ENCODE results near the gene GEN1. TPM values are rescaled to one million over a fixed set of nuclear protein-coding genes. Genes with fewer than 3 reads are reported as not detected.

Gene GEN1
- total RNA-seq: 26.4 and 30.9 TPM in 2 replicates

- Mint-ChIP-seq H3K4me1 (peaks cover 38% of the 10 kb centered on the region), H3K9me3 (no peaks in the 10 kb centered on the region), H3K27ac (peak within 1 kb of the TSS; percentile 96), H3K4me3 (peak within 1 kb of the TSS; percentile 84), H3K36me3 (ENCODE audit: low read depth) (peaks cover 8% of the 10 kb centered on the region), H3K27me3 (no peaks in the 10 kb centered on the region)
- intact Hi-C loops (cut with micrococcal nuclease): loop anchor here (2.0 kb wide), 1 partner anchor 35 kb away; no protein-coding TSS in a partner anchor
- DNase-seq: peak; percentile 96
These were observed at the start of gene GEN1, which contains the start of gene SMC6 for GRCh38 chr2:17753803-17754663. Gene GEN1 (plus strand): TSS chr2:17754138. CDS start chr2:17759944, 5,806 bp downstream. Gene SMC6 (minus strand): TSS chr2:17753810. CDS start chr2:17745946, 7,864 bp downstream.

GRCh38 chr2:17706845-17707244 lies 47.1 kb upstream of the GEN1 start:
- DNase-seq: no peak
- Mint-ChIP-seq H3K36me3 (ENCODE audit: low read depth) (peaks cover 23% of the 10 kb centered on the region), H3K4me3 (no peak overlapping the region), H3K27me3 (no peaks in the 10 kb centered on the region), H3K9me3 (no peaks in the 10 kb centered on the region), H3K27ac (no peak overlapping the region), H3K4me1 (no peaks in the 10 kb centered on the region)
- intact Hi-C loops (cut with micrococcal nuclease): no loop called here

- peaks cover 2% of the 10 kb centered on the region for H3K4me1 Mint-ChIP-seq
- H3K36me3 Mint-ChIP-seq (ENCODE audit: low read depth): peaks cover 30% of the 10 kb centered on the region
- no peaks in the 10 kb centered on the region for H3K27me3 Mint-ChIP-seq
- intact Hi-C loops (cut with micrococcal nuclease): no loop called here
- H3K27ac Mint-ChIP-seq: no peak overlapping the region
- H3K9me3 Mint-ChIP-seq: no peaks in the 10 kb centered on the region
- H3K4me3 Mint-ChIP-seq: no peak overlapping the region
- no peak for DNase-seq
These were observed 45.4 kb upstream of the GEN1 start for GRCh38 chr2:17708501-17708900.

- no peak for DNase-seq
- H3K4me3 Mint-ChIP-seq: no peak overlapping the region
- H3K27me3 Mint-ChIP-seq: no peaks in the 10 kb centered on the region
- no peak overlapping the region for H3K27ac Mint-ChIP-seq
- H3K9me3 Mint-ChIP-seq: no peaks in the 10 kb centered on the region
- peaks cover 2% of the 10 kb centered on the region for H3K4me1 Mint-ChIP-seq
- peaks cover 30% of the 10 kb centered on the region for H3K36me3 Mint-ChIP-seq (ENCODE audit: low read depth)
- intact Hi-C loops (cut with micrococcal nuclease): loop anchor here (10.0 kb wide), 1 partner anchor 665 kb away; no protein-coding TSS in a partner anchor
These were observed 44.0 kb upstream of the GEN1 start for GRCh38 chr2:17709897-17710296.

- Mint-ChIP-seq H3K9me3 (no peaks in the 10 kb centered on the region), H3K4me1 (peaks cover 2% of the 10 kb centered on the region), H3K27me3 (no peaks in the 10 kb centered on the region), H3K4me3 (no peak overlapping the region), H3K27ac (no peak overlapping the region), H3K36me3 (ENCODE audit: low read depth) (peaks cover 32% of the 10 kb centered on the region)
- intact Hi-C loops (cut with micrococcal nuclease): loop anchor here (10.0 kb wide), 1 partner anchor 664 kb away; no protein-coding TSS in a partner anchor
- no peak for DNase-seq
These were observed 43.2 kb upstream of the GEN1 start for GRCh38 chr2:17710547-17711248.

GRCh38 chr2:17713291-17713690 lies 40.6 kb upstream of the GEN1 start:
- Mint-ChIP-seq H3K9me3 (no peaks in the 10 kb centered on the region), H3K4me3 (no peak overlapping the region), H3K27me3 (no peaks in the 10 kb centered on the region), H3K27ac (no peak overlapping the region), H3K4me1 (peaks cover 2% of the 10 kb centered on the region), H3K36me3 (ENCODE audit: low read depth) (peaks cover 25% of the 10 kb centered on the region)
- intact Hi-C loops (cut with micrococcal nuclease): loop anchor here (10.0 kb wide), 1 partner anchor 662 kb away; no protein-coding TSS in a partner anchor
- no peak for DNase-seq

GRCh38 chr2:17717666-17718065 lies 36.3 kb upstream of the GEN1 start:
- H3K9me3 Mint-ChIP-seq: no peaks in the 10 kb centered on the region
- no peak for DNase-seq
- H3K36me3 Mint-ChIP-seq (ENCODE audit: low read depth): peaks cover 38% of the 10 kb centered on the region
- peaks cover 2% of the 10 kb centered on the region for H3K4me1 Mint-ChIP-seq
- intact Hi-C loops (cut with micrococcal nuclease): loop anchor here (2.0 to 10.0 kb wide), 2 partner anchors 35 to 657 kb away; partner anchors contain the start of gene SMC6
- H3K27me3 Mint-ChIP-seq: no peaks in the 10 kb centered on the region
- H3K4me3 Mint-ChIP-seq: no peak overlapping the region
- H3K27ac Mint-ChIP-seq: no peak overlapping the region

- H3K4me1 Mint-ChIP-seq: no peaks in the 10 kb centered on the region
- no peaks in the 10 kb centered on the region for H3K27me3 Mint-ChIP-seq
- H3K9me3 Mint-ChIP-seq: no peaks in the 10 kb centered on the region
- H3K36me3 Mint-ChIP-seq (ENCODE audit: low read depth): peaks cover 29% of the 10 kb centered on the region
- H3K4me3 Mint-ChIP-seq: no peak overlapping the region
- intact Hi-C loops (cut with micrococcal nuclease): loop anchor here (1.0 to 10.0 kb wide), 3 partner anchors 34 to 656 kb away; partner anchors contain the start of gene SMC6
- no peak for DNase-seq
- no peak overlapping the region for H3K27ac Mint-ChIP-seq
These were observed 35.2 kb upstream of the GEN1 start for GRCh38 chr2:17718689-17719088.

- intact Hi-C loops (cut with micrococcal nuclease): loop anchor here (1.0 to 10.0 kb wide), 3 partner anchors 33 to 655 kb away; partner anchors contain the start of gene SMC6
- DNase-seq: no peak
- Mint-ChIP-seq H3K27me3 (no peaks in the 10 kb centered on the region), H3K36me3 (ENCODE audit: low read depth) (peaks cover 22% of the 10 kb centered on the region), H3K27ac (no peak overlapping the region), H3K9me3 (no peaks in the 10 kb centered on the region), H3K4me1 (no peaks in the 10 kb centered on the region), H3K4me3 (no peak overlapping the region)
These were observed 34.2 kb upstream of the GEN1 start for GRCh38 chr2:17719562-17720371.

GRCh38 chr2:17728210-17728609 lies 25.7 kb upstream of the GEN1 start:
- Mint-ChIP-seq H3K4me3 (no peak overlapping the region), H3K27ac (no peak overlapping the region), H3K9me3 (no peaks in the 10 kb centered on the region), H3K36me3 (ENCODE audit: low read depth) (peaks cover 27% of the 10 kb centered on the region), H3K27me3 (no peaks in the 10 kb centered on the region), H3K4me1 (no peaks in the 10 kb centered on the region)
- intact Hi-C loops (cut with micrococcal nuclease): no loop called here
- DNase-seq: no peak

GRCh38 chr2:17729880-17730279 lies 24.1 kb upstream of the GEN1 start:
- no peak for DNase-seq
- Mint-ChIP-seq H3K4me3 (no peak overlapping the region), H3K27me3 (no peaks in the 10 kb centered on the region), H3K27ac (no peak overlapping the region), H3K9me3 (no peaks in the 10 kb centered on the region), H3K4me1 (no peaks in the 10 kb centered on the region), H3K36me3 (ENCODE audit: low read depth) (peaks cover 32% of the 10 kb centered on the region)
- intact Hi-C loops (cut with micrococcal nuclease): no loop called here

GRCh38 chr2:17733599-17733998 lies 20.3 kb upstream of the GEN1 start:
- no peaks in the 10 kb centered on the region for H3K27me3 Mint-ChIP-seq
- H3K27ac Mint-ChIP-seq: peak overlapping the region; percentile 1
- DNase-seq: no peak
- no peaks in the 10 kb centered on the region for H3K9me3 Mint-ChIP-seq
- intact Hi-C loops (cut with micrococcal nuclease): no loop called here
- H3K4me3 Mint-ChIP-seq: no peak overlapping the region
- peaks cover 45% of the 10 kb centered on the region for H3K36me3 Mint-ChIP-seq (ENCODE audit: low read depth)
- no peaks in the 10 kb centered on the region for H3K4me1 Mint-ChIP-seq

- Mint-ChIP-seq H3K4me1 (peaks cover 1% of the 10 kb centered on the region), H3K9me3 (peaks cover 1% of the 10 kb centered on the region), H3K36me3 (ENCODE audit: low read depth) (peaks cover 55% of the 10 kb centered on the region), H3K27me3 (no peaks in the 10 kb centered on the region), H3K4me3 (no peak overlapping the region), H3K27ac (no peak overlapping the region)
- DNase-seq: no peak
- intact Hi-C loops (cut with micrococcal nuclease): no loop called here
These were observed 18.1 kb upstream of the GEN1 start for GRCh38 chr2:17735864-17736263.
